Nephron progenitor cell (in vitro differentiated cells): ENCODE results near the gene ST7.
"Not testable (repeated sequence)": the region's sequence is repeated elsewhere in the genome, so short reads cannot be mapped to it uniquely, and the experiment has no call there.

Source experiments
- DNase-seq: peaks from one replicate; pipeline ENCODE4 v3.0.0; 2021
- H3K27ac Mint-ChIP-seq: 2 replicates; pipeline ENCODE4 v1.8.0; 2021; ENCODE audit warnings: mild to moderate bottlenecking, moderate library complexity, mixed read lengths
- H3K27me3 Mint-ChIP-seq: 2 replicates; pipeline ENCODE4 v1.8.0; 2021; ENCODE audit warnings: mild to moderate bottlenecking, low read depth, mixed read lengths; ENCODE audit not compliant: poor library complexity
- H3K36me3 Mint-ChIP-seq: 2 replicates; pipeline ENCODE4 v1.8.0; 2021; ENCODE audit warnings: low read depth, mixed read lengths
- H3K4me1 Mint-ChIP-seq: 2 replicates; pipeline ENCODE4 v1.8.0; 2021; ENCODE audit warnings: mixed read lengths
- H3K4me3 Mint-ChIP-seq: 2 replicates; pipeline ENCODE4 v1.8.0; 2021; ENCODE audit warnings: mild to moderate bottlenecking, moderate library complexity, mixed read lengths
- H3K9me3 Mint-ChIP-seq: 2 replicates; pipeline ENCODE4 v1.8.0; 2021; ENCODE audit warnings: mild to moderate bottlenecking, moderate library complexity, mixed read lengths
- TF ChIP-seq, protein P1 (sequence below): fragments of 200-600 bp; sonication (generic); IDR thresholded peaks from 2 replicates; pipeline ENCODE4 v1.5.0; 2021; ENCODE audit warnings: antibody characterized with exemption

ST7 gene

DNA sequence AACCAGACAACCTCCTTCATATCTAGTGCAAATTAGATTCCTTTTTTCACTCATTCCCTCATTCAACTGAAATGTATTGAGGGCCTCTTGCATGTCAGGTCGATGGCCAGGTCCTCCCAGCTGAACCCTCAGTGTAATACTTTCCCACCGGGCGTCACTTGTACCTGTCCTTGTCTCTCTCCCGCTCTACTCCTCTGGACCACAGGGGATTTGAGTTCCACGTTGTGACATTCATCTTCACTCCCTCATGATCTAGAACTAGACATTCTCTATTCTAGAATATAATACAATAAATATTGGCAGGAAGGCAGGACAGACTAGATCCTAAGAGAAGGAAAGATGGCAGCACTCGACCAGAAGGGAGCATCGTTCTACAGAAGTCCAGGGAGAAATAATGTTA lies 285.6 kb downstream of the ST7 start:
- no peak overlapping the region for H3K4me3 Mint-ChIP-seq
- H3K27ac Mint-ChIP-seq = no peak overlapping the region

GRCh38 chr7:117241088-117241487 lies 287.8 kb downstream of the ST7 start:
- TF ChIP-seq, protein P1, sequence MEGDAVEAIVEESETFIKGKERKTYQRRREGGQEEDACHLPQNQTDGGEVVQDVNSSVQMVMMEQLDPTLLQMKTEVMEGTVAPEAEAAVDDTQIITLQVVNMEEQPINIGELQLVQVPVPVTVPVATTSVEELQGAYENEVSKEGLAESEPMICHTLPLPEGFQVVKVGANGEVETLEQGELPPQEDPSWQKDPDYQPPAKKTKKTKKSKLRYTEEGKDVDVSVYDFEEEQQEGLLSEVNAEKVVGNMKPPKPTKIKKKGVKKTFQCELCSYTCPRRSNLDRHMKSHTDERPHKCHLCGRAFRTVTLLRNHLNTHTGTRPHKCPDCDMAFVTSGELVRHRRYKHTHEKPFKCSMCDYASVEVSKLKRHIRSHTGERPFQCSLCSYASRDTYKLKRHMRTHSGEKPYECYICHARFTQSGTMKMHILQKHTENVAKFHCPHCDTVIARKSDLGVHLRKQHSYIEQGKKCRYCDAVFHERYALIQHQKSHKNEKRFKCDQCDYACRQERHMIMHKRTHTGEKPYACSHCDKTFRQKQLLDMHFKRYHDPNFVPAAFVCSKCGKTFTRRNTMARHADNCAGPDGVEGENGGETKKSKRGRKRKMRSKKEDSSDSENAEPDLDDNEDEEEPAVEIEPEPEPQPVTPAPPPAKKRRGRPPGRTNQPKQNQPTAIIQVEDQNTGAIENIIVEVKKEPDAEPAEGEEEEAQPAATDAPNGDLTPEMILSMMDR = no peak
- Mint-ChIP-seq H3K9me3 (peaks cover 34% of the 10 kb centered on the region), H3K4me1 (no peaks in the 10 kb centered on the region), H3K36me3 (peaks cover 7% of the 10 kb centered on the region), H3K27ac (no peak overlapping the region), H3K4me3 (no peak overlapping the region), H3K27me3 (peaks cover 8% of the 10 kb centered on the region)
- DNase-seq = no peak

More for the DNA sequence above, 285.6 kb downstream of the ST7 start:
- H3K36me3 Mint-ChIP-seq = no peaks in the 10 kb centered on the region
- peaks cover 8% of the 10 kb centered on the region for H3K27me3 Mint-ChIP-seq
- DNase-seq = no peak
- H3K4me1 Mint-ChIP-seq = no peaks in the 10 kb centered on the region
- TF ChIP-seq, protein P1 = no peak
- H3K9me3 Mint-ChIP-seq = peaks cover 30% of the 10 kb centered on the region

DNA sequence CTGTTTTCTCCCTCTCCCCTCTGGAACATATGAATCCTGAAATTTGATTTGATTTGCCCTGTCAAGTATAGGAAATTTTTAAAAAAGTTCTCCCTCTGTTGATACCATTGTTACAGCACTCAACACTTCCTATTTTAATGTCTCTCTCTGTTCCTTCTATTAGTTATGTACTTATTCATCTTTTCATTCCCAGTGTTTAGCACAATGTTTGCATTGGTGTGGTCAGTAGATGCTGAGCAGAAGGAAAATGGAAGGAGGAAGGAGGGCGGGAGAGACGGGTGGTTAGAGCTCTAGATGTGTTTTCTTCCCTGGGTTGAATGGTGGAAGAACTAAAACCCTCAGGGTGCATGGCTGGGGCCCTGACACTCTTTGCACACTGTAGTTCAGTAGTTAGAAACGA lies 290.1 kb downstream of the ST7 start:
- peaks cover 8% of the 10 kb centered on the region for H3K36me3 Mint-ChIP-seq
- H3K9me3 Mint-ChIP-seq = peaks cover 30% of the 10 kb centered on the region
- DNase-seq = no peak
- H3K27ac Mint-ChIP-seq = no peak overlapping the region
- peaks cover 8% of the 10 kb centered on the region for H3K27me3 Mint-ChIP-seq
- TF ChIP-seq, protein P1 = no peak
- H3K4me1 Mint-ChIP-seq = peaks cover 8% of the 10 kb centered on the region
- H3K4me3 Mint-ChIP-seq = no peak overlapping the region

DNA sequence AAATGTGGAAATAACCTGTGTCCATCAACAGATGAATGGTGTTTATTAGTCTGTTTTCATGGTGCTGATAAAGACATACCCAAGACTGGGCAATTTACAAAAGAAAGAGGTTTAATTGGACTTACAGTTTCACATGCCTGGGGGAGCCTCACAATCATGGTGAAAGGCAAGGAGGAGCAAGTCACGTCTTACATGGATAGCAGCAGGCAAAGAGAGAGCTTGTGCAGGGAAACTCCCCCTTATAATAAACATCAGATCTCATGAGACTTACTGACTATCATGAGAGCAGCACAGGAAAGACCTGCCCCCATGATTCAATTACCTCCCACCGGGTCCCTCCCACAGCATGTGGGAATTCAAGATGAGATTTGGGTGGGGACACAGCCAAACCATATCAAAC lies 292.4 kb downstream of the ST7 start:
- H3K9me3 Mint-ChIP-seq = peaks cover 30% of the 10 kb centered on the region
- not testable (repeated sequence) for H3K27ac Mint-ChIP-seq, DNase-seq, H3K27me3 Mint-ChIP-seq, H3K36me3 Mint-ChIP-seq, H3K4me3 Mint-ChIP-seq
- peaks cover 22% of the 10 kb centered on the region for H3K4me1 Mint-ChIP-seq

GRCh38 chr7:117247809-117248208 lies 294.5 kb downstream of the ST7 start:
- H3K4me1 Mint-ChIP-seq = peaks cover 22% of the 10 kb centered on the region
- TF ChIP-seq, protein P1 = no peak
- peaks cover 30% of the 10 kb centered on the region for H3K9me3 Mint-ChIP-seq
- no peak for DNase-seq
- peak overlapping the region; percentile 47 for H3K27ac Mint-ChIP-seq
- H3K4me3 Mint-ChIP-seq = no peak overlapping the region
- H3K27me3 Mint-ChIP-seq = peaks cover 4% of the 10 kb centered on the region
- peaks cover 8% of the 10 kb centered on the region for H3K36me3 Mint-ChIP-seq

DNA sequence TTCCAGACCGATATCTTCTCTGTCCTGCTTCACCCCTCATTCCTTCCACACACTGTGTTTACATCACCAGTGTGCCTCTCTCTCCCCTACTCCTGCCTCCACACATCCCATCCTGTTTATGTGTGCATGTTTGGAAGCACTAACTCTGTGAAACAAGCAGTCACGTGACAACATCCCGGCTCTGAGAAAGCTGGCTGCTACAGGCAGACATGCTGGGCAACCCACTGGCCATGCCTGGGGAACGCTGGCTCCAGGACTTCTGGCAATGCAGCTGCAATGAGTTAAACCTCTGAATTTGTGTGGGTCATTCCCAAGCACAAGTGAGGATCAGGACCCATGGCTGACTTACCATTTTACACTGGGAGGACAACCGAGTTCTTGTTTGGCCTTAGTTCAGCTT lies 295.5 kb downstream of the ST7 start:
- no peaks in the 10 kb centered on the region for H3K27me3 Mint-ChIP-seq
- peaks cover 26% of the 10 kb centered on the region for H3K4me1 Mint-ChIP-seq
- DNase-seq = no peak
- H3K27ac Mint-ChIP-seq = no peak overlapping the region
- H3K36me3 Mint-ChIP-seq = peaks cover 8% of the 10 kb centered on the region
- TF ChIP-seq, protein P1 = no peak
- H3K4me3 Mint-ChIP-seq = no peak overlapping the region
- peaks cover 25% of the 10 kb centered on the region for H3K9me3 Mint-ChIP-seq
